Fibroblast of mammary gland (primary cell): ENCODE data around the gene LTB4R.
A peak's percentile ranks its signal among the peaks of the same experiment; 100 is the strongest.

ENCODE experiments used
- DNase-seq: peaks from one replicate; pipeline ENCODE4 v3.0.0-alpha.2; 2010; ENCODE audit warnings: low read depth
- H3K4me3 ChIP-seq: 2 replicates; pipeline ENCODE4 v1.5.1; 2011; ENCODE audit warnings: low read depth, mild to moderate bottlenecking, low read length, moderate library complexity; ENCODE audit not compliant: control insufficient read depth
- TF ChIP-seq, protein P1 (sequence below): conservative IDR thresholded peaks from 2 replicates; pipeline ENCODE4 v1.5.1; 2011; ENCODE audit warnings: low read depth, low read length, inconsistent platforms; ENCODE audit not compliant: control insufficient read depth, insufficient read depth

LTB4R gene

GRCh38 chr14:24366721-24367513 is 55.6 kb downstream of the LTB4R start:
- H3K4me3 ChIP-seq = peak overlapping the region; percentile 73
- peak; percentile 95 for DNase-seq
- TF ChIP-seq, protein P1, sequence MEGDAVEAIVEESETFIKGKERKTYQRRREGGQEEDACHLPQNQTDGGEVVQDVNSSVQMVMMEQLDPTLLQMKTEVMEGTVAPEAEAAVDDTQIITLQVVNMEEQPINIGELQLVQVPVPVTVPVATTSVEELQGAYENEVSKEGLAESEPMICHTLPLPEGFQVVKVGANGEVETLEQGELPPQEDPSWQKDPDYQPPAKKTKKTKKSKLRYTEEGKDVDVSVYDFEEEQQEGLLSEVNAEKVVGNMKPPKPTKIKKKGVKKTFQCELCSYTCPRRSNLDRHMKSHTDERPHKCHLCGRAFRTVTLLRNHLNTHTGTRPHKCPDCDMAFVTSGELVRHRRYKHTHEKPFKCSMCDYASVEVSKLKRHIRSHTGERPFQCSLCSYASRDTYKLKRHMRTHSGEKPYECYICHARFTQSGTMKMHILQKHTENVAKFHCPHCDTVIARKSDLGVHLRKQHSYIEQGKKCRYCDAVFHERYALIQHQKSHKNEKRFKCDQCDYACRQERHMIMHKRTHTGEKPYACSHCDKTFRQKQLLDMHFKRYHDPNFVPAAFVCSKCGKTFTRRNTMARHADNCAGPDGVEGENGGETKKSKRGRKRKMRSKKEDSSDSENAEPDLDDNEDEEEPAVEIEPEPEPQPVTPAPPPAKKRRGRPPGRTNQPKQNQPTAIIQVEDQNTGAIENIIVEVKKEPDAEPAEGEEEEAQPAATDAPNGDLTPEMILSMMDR = no peak
